CD14-positive monocyte (primary cell): ENCODE measurements around the gene MT2A. TPM values are rescaled to one million over a fixed set of nuclear protein-coding genes. Genes with fewer than 3 reads are reported as not detected.

Source experiments
- DNase-seq, 3 donors: peaks; one replicate each; pipeline ENCODE4 v3.0.0-alpha.2; 2011 to 2022
- H2AFZ ChIP-seq: 2 replicates; pipeline ENCODE4 v1.6.0; 2012; ENCODE audit warnings: mild to moderate bottlenecking, low read depth, low read length, inconsistent platforms; ENCODE audit not compliant: insufficient read depth, poor library complexity, severe bottlenecking
- H3K27ac ChIP-seq, 2 donors: 1 replicate in 1 of 2; 2 replicates in 1 of 2; pipeline ENCODE4 v1.5.1; 2012 to 2013; ENCODE audit warnings: low read length in 2 of 2, control low read depth in 1 of 2, inconsistent platforms in 1 of 2, low read depth in 1 of 2, mild to moderate bottlenecking in 1 of 2
- H3K27me3 ChIP-seq, 2 donors: one replicate each; pipeline versions ENCODE4 v1.6.0 to v1.6.1; 2011 to 2013; ENCODE audit warnings: low read length in 2 of 2; ENCODE audit not compliant: control insufficient read depth in 2 of 2, insufficient read depth in 2 of 2
- H3K36me3 ChIP-seq, 2 donors: replicated peaks in 1 of 2; 1 replicate in 1 of 2; 2 replicates in 1 of 2; pipeline versions ENCODE4 v1.5.1 to v1.6.1; 2012 to 2013; ENCODE audit warnings: low read length in 2 of 2, control low read depth in 1 of 2, inconsistent platforms in 1 of 2, mild to moderate bottlenecking in 1 of 2; ENCODE audit not compliant: insufficient read depth in 2 of 2, control insufficient read depth in 1 of 2
- H3K4me1 ChIP-seq, 2 donors: 1 replicate in 1 of 2; 2 replicates in 1 of 2; pipeline versions ENCODE4 v1.5.1 to v1.6.1; 2012 to 2013; ENCODE audit warnings: low read length in 2 of 2, control low read depth in 1 of 2, inconsistent platforms in 1 of 2, mild to moderate bottlenecking in 1 of 2, moderate library complexity in 1 of 2; ENCODE audit not compliant: insufficient read depth in 2 of 2, control insufficient read depth in 1 of 2
- H3K4me2 ChIP-seq: replicated peaks from 2 replicates; pipeline ENCODE3; 2012; ENCODE audit warnings: low read length, moderate library complexity, mild to moderate bottlenecking; ENCODE audit not compliant: poor library complexity, severe bottlenecking; ENCODE audit errors: extremely low read depth
- H3K4me3 ChIP-seq, 3 experiments: fragments of 200-600 bp in 1 of 3; sonication (generic) in 1 of 3; replicated peaks in 1 of 3; 1 replicate in 2 of 3; 2 replicates in 1 of 3; pipeline ENCODE4 v1.5.1; 2011 to 2013; ENCODE audit warnings: low read length in 3 of 3, mild to moderate bottlenecking in 3 of 3, control low read depth in 2 of 3, low read depth in 2 of 3, inconsistent platforms in 1 of 3, moderate library complexity in 1 of 3
- H3K79me2 ChIP-seq: 2 replicates; pipeline ENCODE4 v1.6.0; 2012; ENCODE audit warnings: mild to moderate bottlenecking, control low read depth, inconsistent platforms, low read length, moderate library complexity; ENCODE audit not compliant: insufficient read depth
- H3K9ac ChIP-seq: 2 replicates; pipeline ENCODE4 v1.6.0; 2017; ENCODE audit warnings: low read length, mild to moderate bottlenecking; ENCODE audit not compliant: insufficient read depth, poor library complexity, severe bottlenecking
- H3K9me3 ChIP-seq, 2 donors: replicated peaks in 1 of 2; 1 replicate in 1 of 2; 2 replicates in 1 of 2; pipeline versions ENCODE4 v1.5.1 to v1.6.1; 2012 to 2013; ENCODE audit warnings: low read length in 2 of 2, control low read depth in 1 of 2; ENCODE audit not compliant: control insufficient read depth in 1 of 2, insufficient read depth in 1 of 2
- H4K20me1 ChIP-seq: 2 replicates; pipeline ENCODE4 v1.6.0; 2012; ENCODE audit warnings: mild to moderate bottlenecking, low read length, control low read depth, moderate library complexity; ENCODE audit not compliant: insufficient read depth
- H3K27ac Mint-ChIP-seq, 7 donors: one replicate each; pipeline ENCODE4 v1.8.0; 2020; ENCODE audit warnings: mild to moderate bottlenecking in 7 of 7, mixed read lengths in 7 of 7, moderate library complexity in 6 of 7, inconsistent platforms in 2 of 7
- H3K27me3 Mint-ChIP-seq, 3 donors: one replicate each; pipeline ENCODE4 v1.8.0; 2021 to 2022; ENCODE audit warnings: low read depth in 3 of 3, mild to moderate bottlenecking in 3 of 3, mixed read lengths in 3 of 3, moderate library complexity in 3 of 3, inconsistent platforms in 1 of 3
- H3K36me3 Mint-ChIP-seq, 2 donors: one replicate each; pipeline ENCODE4 v1.8.0; 2020; ENCODE audit warnings: mixed read lengths in 2 of 2, inconsistent platforms in 1 of 2, mild to moderate bottlenecking in 1 of 2
- H3K4me1 Mint-ChIP-seq: one replicate; pipeline ENCODE4 v1.8.0; 2020; ENCODE audit warnings: mild to moderate bottlenecking, mixed read lengths
- H3K4me3 Mint-ChIP-seq, 2 donors: one replicate each; pipeline ENCODE4 v1.8.0; 2020; ENCODE audit warnings: mild to moderate bottlenecking in 2 of 2, mixed read lengths in 2 of 2, moderate library complexity in 1 of 2
- H3K9me3 Mint-ChIP-seq, 7 donors: one replicate each; pipeline ENCODE4 v1.8.0; 2020 to 2022; ENCODE audit warnings: mixed read lengths in 7 of 7, mild to moderate bottlenecking in 6 of 7, moderate library complexity in 6 of 7, inconsistent platforms in 2 of 7
- WGBS: methylation state at CpG from one replicate; pipeline ENCODE4 v1.1.5; 2013; ENCODE audit warnings: missing lambda C conversion rate; ENCODE audit not compliant: insufficient coverage; 5-methylcytosine and 5-hydroxymethylcytosine counted together
- intact Hi-C, 2 donors: fragments of 100-400 bp; cut with micrococcal nuclease; formaldehyde crosslinking; loops; one replicate each; pipeline versions ENCODE4 v1.15.0 to v1.15.1; 2023
- polyA plus RNA-seq, 3 donors: library from polyadenylated mRNA; depleted of rRNA in 1 of 3; unstranded in 2 of 3; stranded (reverse) in 1 of 3; fragments of 300-500 nt in 2 of 3; fragments of >200 nt in 1 of 3; fragmentation: Illumina TruSeq in 2 of 3; gene quantifications; 1 replicate in 2 of 3; 2 replicates in 1 of 3; pipeline ENCODE4 v1.2.3, GENCODE V29; 2012 to 2021
- TF ChIP-seq, protein P1 (sequence below): fragments of 200-600 bp; IDR thresholded peaks from one replicate; pipeline ENCODE4 v1.8.0; 2022; ENCODE audit warnings: antibody characterized with exemption, mild to moderate bottlenecking

Gene MT2A
- polyA plus RNA-seq, 3 donors, result 26.8 to 228 (median 126) TPM

- Histone ChIP-seq H3K36me3 (no peaks in the 10 kb centered on the region), H2AFZ (no peak overlapping the region), H3K27ac (no peak overlapping the region), H4K20me1 (no peaks in the 10 kb centered on the region), H3K4me2 (no peak overlapping the region), H3K9ac (no peak overlapping the region), H3K79me2 (no peaks in the 10 kb centered on the region), H3K27me3 (no peaks in the 10 kb centered on the region), H3K4me1 (no peaks in the 10 kb centered on the region), H3K9me3 (no peaks in the 10 kb centered on the region), H3K4me3 (no peak overlapping the region)
- H3K27ac Mint-ChIP-seq, result peak overlapping the region in 1 of 7 donors; percentile 52
- peaks cover 0 to 9% (median 4%) of the 10 kb centered on the region in 7 donors for H3K9me3 Mint-ChIP-seq
- WGBS, result 11% methylated on average over 6 of the region's 8 CpGs
- H3K4me3 Mint-ChIP-seq, result no peak overlapping the region
- peak; percentile 51 to 65 (median 59) for DNase-seq
- H3K4me1 Mint-ChIP-seq, result no peaks in the 10 kb centered on the region
- peaks cover 5 to 11% (median 6%) of the 10 kb centered on the region in 3 donors for H3K27me3 Mint-ChIP-seq
- TF ChIP-seq, protein P1, sequence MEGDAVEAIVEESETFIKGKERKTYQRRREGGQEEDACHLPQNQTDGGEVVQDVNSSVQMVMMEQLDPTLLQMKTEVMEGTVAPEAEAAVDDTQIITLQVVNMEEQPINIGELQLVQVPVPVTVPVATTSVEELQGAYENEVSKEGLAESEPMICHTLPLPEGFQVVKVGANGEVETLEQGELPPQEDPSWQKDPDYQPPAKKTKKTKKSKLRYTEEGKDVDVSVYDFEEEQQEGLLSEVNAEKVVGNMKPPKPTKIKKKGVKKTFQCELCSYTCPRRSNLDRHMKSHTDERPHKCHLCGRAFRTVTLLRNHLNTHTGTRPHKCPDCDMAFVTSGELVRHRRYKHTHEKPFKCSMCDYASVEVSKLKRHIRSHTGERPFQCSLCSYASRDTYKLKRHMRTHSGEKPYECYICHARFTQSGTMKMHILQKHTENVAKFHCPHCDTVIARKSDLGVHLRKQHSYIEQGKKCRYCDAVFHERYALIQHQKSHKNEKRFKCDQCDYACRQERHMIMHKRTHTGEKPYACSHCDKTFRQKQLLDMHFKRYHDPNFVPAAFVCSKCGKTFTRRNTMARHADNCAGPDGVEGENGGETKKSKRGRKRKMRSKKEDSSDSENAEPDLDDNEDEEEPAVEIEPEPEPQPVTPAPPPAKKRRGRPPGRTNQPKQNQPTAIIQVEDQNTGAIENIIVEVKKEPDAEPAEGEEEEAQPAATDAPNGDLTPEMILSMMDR, result peak; percentile 78
- H3K36me3 Mint-ChIP-seq, result no peaks in the 10 kb centered on the region
- intact Hi-C loops, result loop anchor here (2.0 to 5.0 kb wide), 2 partner anchors 126 kb away; no protein-coding TSS in a partner anchor
Measured at GRCh38 chr16:56576585-56577299, 31.6 kb upstream of the MT2A start.

DNA sequence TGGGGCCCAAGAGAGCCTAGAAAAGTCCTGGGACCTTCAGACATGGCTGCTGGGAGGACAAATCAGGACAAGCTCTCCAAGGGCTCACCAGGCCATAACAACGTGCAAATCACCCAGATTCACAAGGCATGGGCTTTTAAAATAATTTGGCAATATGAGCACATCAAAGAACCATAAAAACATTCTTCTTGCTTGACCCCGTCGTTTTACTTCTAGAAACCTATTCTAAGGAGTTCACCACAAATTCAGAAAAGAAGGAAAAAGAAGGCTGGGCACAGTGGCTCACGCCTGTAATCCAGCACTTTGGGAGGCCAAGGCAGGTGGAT is 31.1 kb upstream of the MT2A start:
- no peaks in the 10 kb centered on the region for H3K36me3 ChIP-seq
- DNase-seq, result no peak
- Mint-ChIP-seq H3K27ac (no peak overlapping the region), H3K36me3 (no peaks in the 10 kb centered on the region), H3K4me3 (no peak overlapping the region), H3K9me3 (peaks cover 0 to 9% (median 4%) of the 10 kb centered on the region in 7 donors), H3K27me3 (peaks cover 7 to 16% (median 7%) of the 10 kb centered on the region in 3 donors), H3K4me1 (no peaks in the 10 kb centered on the region)
- H3K27ac ChIP-seq, result no peak overlapping the region
- H4K20me1 ChIP-seq, result no peaks in the 10 kb centered on the region
- no peaks in the 10 kb centered on the region for H3K9me3 ChIP-seq
- no peak overlapping the region for H3K9ac ChIP-seq
- 64% methylated on average over 3 of the region's 4 CpGs for WGBS
- H3K27me3 ChIP-seq, result no peaks in the 10 kb centered on the region
- H2AFZ ChIP-seq, result no peak overlapping the region
- intact Hi-C loops, result loop anchor here (2.0 to 5.0 kb wide), 2 partner anchors 125 to 126 kb away; no protein-coding TSS in a partner anchor
- no peaks in the 10 kb centered on the region for H3K79me2 ChIP-seq
- no peak overlapping the region for H3K4me2 ChIP-seq
- TF ChIP-seq, protein P1, result peak; percentile 40
- no peaks in the 10 kb centered on the region for H3K4me1 ChIP-seq
- H3K4me3 ChIP-seq, result no peak overlapping the region
